DMS79 (cell line): Measurements from ENCODE around the gene NUP188.
"Not testable (repeated sequence)": the region's sequence is repeated elsewhere in the genome, so short reads cannot be mapped to it uniquely, and the experiment has no call there.

Experiments
- DNase-seq: peaks from one replicate; lab custom pipeline; 2025; lab: John Stamatoyannopoulos, UW

Gene NUP188

GRCh38 chr9:129027224-129027684, 79.8 kb downstream of the NUP188 start:
- DNase-seq = no peak

- peak; percentile 32 for DNase-seq
Observed at GRCh38 chr9:129027685-129028191, 80.2 kb downstream of the NUP188 start.

- peak; percentile 52 for DNase-seq
Observed at GRCh38 chr9:129028192-129028966, 80.9 kb downstream of the NUP188 start, which contains the start of gene SH3GLB2. TSS of gene SH3GLB2 (minus strand) at chr9:129028331. CDS start at chr9:129028154, 177 bp downstream.

GRCh38 chr9:129030191-129030590, 82.7 kb downstream of the NUP188 start:
- no peak for DNase-seq

GRCh38 chr9:129031514-129031913, 84.0 kb downstream of the NUP188 start:
- DNase-seq = no peak

GRCh38 chr9:129032541-129033159, 85.2 kb downstream of the NUP188 start:
- DNase-seq = no peak

GRCh38 chr9:129033216-129033615, 85.7 kb downstream of the NUP188 start:
- DNase-seq = no peak

- not testable (repeated sequence) for DNase-seq
Observed at GRCh38 chr9:129035838-129036237, 88.3 kb downstream of the NUP188 start.

- peak; percentile 99 for DNase-seq
Observed at GRCh38 chr9:129036241-129036922, 88.9 kb downstream of the NUP188 start, which contains the start of gene MIGA2. TSS of gene MIGA2 (plus strand) at chr9:129036626. CDS start at chr9:129040595, 3,969 bp downstream.

GRCh38 chr9:129036923-129037766, 89.6 kb downstream of the NUP188 start:
- DNase-seq = no peak

- DNase-seq = no peak
Observed at GRCh38 chr9:129037767-129038098, 90.2 kb downstream of the NUP188 start.

GRCh38 chr9:129038109-129038852, 90.8 kb downstream of the NUP188 start:
- DNase-seq = no peak

GRCh38 chr9:129040113-129040643, 92.7 kb downstream of the NUP188 start:
- DNase-seq = no peak

GRCh38 chr9:129042016-129042415, 94.5 kb downstream of the NUP188 start:
- no peak for DNase-seq

GRCh38 chr9:129052592-129052991, 105.1 kb downstream of the NUP188 start:
- peak; percentile 53 for DNase-seq

GRCh38 chr9:129053020-129053419, 105.5 kb downstream of the NUP188 start:
- DNase-seq = no peak

- DNase-seq = no peak
Observed at GRCh38 chr9:129054163-129054851, 106.8 kb downstream of the NUP188 start.
